BE2C (cell line): ENCODE results near the gene NXPE4.

Experiments
- DNase-seq: peaks from one replicate; pipeline ENCODE4 v3.0.0-alpha.2; 2020
- H3K27me3 ChIP-seq: fragments of 250-450 bp; sonication (Bioruptor Pico); 2 replicates; pipeline ENCODE4 v1.5.1; 2020; ENCODE audit warnings: mild to moderate bottlenecking
- H3K36me3 ChIP-seq: fragments of 250-450 bp; sonication (Bioruptor Pico); 2 replicates; pipeline ENCODE4 v1.5.1; 2020; ENCODE audit warnings: mild to moderate bottlenecking
- H3K4me1 ChIP-seq: fragments of 250-450 bp; sonication (Bioruptor Pico); 2 replicates; pipeline ENCODE4 v1.5.1; 2020
- H3K4me3 ChIP-seq: 2 replicates; pipeline ENCODE4 v1.5.1; 2011; ENCODE audit warnings: low read depth, low read length
- H3K9me3 ChIP-seq: fragments of 250-450 bp; sonication (Bioruptor Pico); 2 replicates; pipeline ENCODE4 v1.5.1; 2020
- TF ChIP-seq, protein P1 (sequence below): IDR thresholded peaks from 2 replicates; pipeline ENCODE4 v1.5.1; 2012; ENCODE audit warnings: mild to moderate bottlenecking, low read depth, low read length

Gene NXPE4

DNA sequence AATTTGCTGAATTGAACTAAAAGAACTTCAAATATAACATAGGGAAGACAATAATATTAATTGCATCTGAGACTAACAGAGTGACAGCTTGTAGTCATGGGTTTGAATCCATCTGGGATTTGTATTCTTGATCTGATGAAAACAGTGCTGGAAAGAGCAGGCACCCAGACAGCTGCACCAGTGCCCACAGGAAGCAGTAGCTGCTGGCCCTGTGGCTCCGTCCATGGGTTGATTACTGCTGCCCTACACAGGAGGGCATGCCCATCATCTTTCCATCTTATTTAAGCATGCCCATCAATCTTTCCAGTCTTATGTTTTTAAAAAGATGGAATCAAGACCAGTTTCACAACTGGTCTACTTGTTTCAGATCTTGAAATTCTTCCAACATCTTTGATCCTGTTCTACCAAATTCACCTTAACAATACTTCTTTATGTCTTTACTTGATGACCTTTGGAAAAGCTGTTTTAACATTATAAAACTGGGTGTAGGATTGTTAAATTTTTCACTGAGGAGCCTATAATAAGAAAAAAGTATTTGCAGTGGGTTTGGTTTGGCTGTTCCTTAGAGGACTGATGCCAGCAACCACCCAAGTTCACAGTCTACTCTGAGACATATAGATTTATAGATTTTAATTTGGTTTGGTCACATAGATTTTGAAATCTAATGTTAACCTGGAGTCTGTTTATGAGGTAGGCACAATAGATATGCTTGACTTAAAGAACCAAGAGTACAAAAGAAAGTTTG lies 761 bp upstream of the NXPE4 start:
- TF ChIP-seq, protein P1, sequence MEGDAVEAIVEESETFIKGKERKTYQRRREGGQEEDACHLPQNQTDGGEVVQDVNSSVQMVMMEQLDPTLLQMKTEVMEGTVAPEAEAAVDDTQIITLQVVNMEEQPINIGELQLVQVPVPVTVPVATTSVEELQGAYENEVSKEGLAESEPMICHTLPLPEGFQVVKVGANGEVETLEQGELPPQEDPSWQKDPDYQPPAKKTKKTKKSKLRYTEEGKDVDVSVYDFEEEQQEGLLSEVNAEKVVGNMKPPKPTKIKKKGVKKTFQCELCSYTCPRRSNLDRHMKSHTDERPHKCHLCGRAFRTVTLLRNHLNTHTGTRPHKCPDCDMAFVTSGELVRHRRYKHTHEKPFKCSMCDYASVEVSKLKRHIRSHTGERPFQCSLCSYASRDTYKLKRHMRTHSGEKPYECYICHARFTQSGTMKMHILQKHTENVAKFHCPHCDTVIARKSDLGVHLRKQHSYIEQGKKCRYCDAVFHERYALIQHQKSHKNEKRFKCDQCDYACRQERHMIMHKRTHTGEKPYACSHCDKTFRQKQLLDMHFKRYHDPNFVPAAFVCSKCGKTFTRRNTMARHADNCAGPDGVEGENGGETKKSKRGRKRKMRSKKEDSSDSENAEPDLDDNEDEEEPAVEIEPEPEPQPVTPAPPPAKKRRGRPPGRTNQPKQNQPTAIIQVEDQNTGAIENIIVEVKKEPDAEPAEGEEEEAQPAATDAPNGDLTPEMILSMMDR = no peak

DNA sequence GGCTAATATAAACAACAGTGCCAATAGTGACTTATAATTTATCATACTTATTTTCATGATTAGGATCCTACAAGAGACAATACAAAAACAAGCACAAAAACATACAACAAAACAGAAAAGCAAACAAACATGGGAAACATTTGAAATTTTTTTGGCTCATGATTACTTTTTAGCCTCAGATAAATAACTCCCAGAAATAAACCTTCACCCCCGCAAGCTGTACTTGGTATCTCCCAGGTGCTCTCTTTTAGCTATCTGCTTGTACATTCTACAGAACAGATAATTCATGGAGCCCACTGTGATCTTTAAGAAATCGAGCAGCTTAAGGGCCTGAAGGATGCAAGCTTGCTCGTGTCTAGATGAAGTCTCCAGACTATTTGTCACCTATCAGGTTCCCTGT lies 883 bp downstream of the NXPE4 start:
- no peak for DNase-seq
- TF ChIP-seq, protein P1 = no peak

More for the DNA sequence above, 761 bp upstream of the NXPE4 start:
- H3K36me3 ChIP-seq = no peaks in the 10 kb centered on the region
- no peak for DNase-seq
- no peaks in the 10 kb centered on the region for H3K27me3 ChIP-seq
- no peaks in the 10 kb centered on the region for H3K4me1 ChIP-seq
- H3K4me3 ChIP-seq = no peak overlapping the region
- no peaks in the 10 kb centered on the region for H3K9me3 ChIP-seq

DNA sequence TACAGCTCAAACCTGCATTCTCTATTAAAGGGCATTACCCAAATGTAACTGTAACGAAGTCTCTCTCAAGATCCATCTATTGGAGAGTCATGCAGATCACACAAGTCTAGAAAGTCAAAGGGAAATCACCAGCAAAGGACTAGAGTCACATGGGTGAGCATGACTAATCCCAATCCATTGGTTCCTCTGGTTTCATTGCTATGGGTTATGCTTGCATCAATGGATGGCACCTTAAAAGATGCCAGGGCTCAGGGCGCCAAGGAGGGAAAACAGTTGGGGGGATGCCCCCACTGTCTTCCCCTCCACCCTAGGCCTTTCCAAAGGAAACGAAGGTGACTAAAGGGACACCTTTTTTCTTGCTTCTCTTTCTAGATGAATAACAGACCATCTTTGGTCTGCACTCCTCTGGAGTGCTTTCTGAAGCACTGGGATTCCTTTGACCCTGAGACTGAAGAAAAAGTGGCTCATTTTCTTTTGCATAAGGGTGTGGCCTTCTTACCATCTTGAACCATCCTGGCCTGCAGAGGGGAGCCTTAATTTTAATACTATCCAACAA lies 8.1 kb downstream of the NXPE4 start:
- Histone ChIP-seq H3K36me3 (no peaks in the 10 kb centered on the region), H3K4me3 (no peak overlapping the region), H3K9me3 (no peaks in the 10 kb centered on the region), H3K4me1 (no peaks in the 10 kb centered on the region), H3K27me3 (no peaks in the 10 kb centered on the region)
- no peak for DNase-seq
- TF ChIP-seq, protein P1 = no peak

More for the DNA sequence above, 883 bp downstream of the NXPE4 start:
- H3K27me3 ChIP-seq = no peaks in the 10 kb centered on the region
- H3K36me3 ChIP-seq = no peaks in the 10 kb centered on the region
- no peaks in the 10 kb centered on the region for H3K4me1 ChIP-seq
- no peaks in the 10 kb centered on the region for H3K9me3 ChIP-seq
- H3K4me3 ChIP-seq = no peak overlapping the region

DNA sequence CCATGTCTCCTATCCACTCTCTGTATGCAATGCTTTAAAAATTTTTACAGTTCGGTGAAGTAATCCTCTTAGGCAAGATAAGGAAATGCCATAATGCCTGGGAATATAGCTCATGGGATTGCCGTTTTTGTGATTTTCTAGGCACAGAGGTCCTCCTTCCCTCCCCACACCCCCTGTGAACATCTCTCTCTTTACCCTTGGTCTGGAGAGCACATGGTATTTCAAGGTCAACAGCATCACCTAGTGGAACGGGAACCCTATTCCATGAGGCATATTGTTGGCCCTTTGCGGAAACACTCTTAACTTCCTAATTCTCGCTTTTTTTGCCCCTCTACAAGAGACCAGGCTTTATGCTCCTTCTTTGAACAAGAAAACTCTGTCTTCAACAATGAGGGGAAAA lies 8.8 kb downstream of the NXPE4 start:
- no peaks in the 10 kb centered on the region for H3K4me1 ChIP-seq
- no peaks in the 10 kb centered on the region for H3K36me3 ChIP-seq
- no peak overlapping the region for H3K4me3 ChIP-seq
- H3K27me3 ChIP-seq = no peaks in the 10 kb centered on the region
- no peak for DNase-seq
- TF ChIP-seq, protein P1 = peak; percentile 24; the same call in 1 of the 2 replicates
- no peaks in the 10 kb centered on the region for H3K9me3 ChIP-seq

DNA sequence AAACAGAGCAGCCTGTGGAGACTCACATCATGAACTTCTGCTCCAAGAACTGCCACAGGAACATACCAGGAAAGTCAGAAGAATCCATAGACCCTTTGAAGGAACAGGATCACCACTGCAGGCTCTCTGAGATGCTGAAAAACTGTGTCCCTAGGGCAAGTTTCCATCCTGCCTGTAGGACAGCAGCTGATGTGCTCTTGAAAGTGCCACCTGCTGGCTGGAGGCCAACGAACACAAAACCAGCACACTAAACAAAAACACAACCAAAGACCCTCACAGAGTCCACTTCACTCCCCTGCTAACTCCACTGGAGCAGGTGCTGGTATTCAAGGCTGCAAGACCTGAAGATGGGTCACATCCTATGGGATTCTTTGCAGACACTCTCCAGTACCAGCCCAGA lies 23.9 kb downstream of the NXPE4 start:
- DNase-seq = peak; percentile 9
- H3K27me3 ChIP-seq = peaks cover 3% of the 10 kb centered on the region; the same call in 1 of the 2 replicates
- no peak overlapping the region for H3K4me3 ChIP-seq
- H3K9me3 ChIP-seq = no peaks in the 10 kb centered on the region
- no peaks in the 10 kb centered on the region for H3K36me3 ChIP-seq
- no peaks in the 10 kb centered on the region for H3K4me1 ChIP-seq
- TF ChIP-seq, protein P1 = 0 out of 2 replicates have a peak, but pooled peaks have one; percentile 5

DNA sequence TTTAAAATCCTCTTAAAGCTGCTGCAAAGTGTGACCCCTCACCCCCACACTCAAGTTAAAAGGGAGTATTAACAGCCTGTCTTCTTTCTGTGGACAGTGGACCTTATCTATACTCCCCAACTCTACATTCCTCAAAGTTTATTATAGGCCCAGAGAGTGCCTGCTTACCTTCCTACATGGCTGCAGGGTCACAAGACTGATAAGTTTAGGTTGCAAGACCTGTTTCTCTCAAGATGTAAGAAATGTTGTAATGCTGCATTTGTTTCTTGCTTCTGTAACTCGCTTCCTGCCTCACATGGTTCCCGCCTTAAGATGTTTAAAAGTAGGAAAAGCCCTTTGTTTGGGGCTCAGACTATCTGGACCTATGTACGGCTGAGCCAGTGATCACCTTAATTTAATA lies 25.8 kb downstream of the NXPE4 start:
- TF ChIP-seq, protein P1 = no peak
- DNase-seq = no peak
- Histone ChIP-seq H3K36me3 (no peaks in the 10 kb centered on the region), H3K9me3 (no peaks in the 10 kb centered on the region), H3K4me1 (no peaks in the 10 kb centered on the region), H3K4me3 (no peak overlapping the region), H3K27me3 (peaks cover 3% of the 10 kb centered on the region; the same call in 1 of the 2 replicates)
